HCT116 (cell line): ENCODE measurements around the gene NDUFA7. TPM values are rescaled to one million over a fixed set of nuclear protein-coding genes. Genes with fewer than 3 reads are reported as not detected.
"Not testable (repeated sequence)": the region's sequence is repeated elsewhere in the genome, so short reads cannot be mapped to it uniquely, and the experiment has no call there.

ENCODE experiments used
- ATAC-seq: fragments of 200-7000 bp; cut with Tn5 transposase; 2 replicates; pipeline ENCODE4 v1.9.1; 2020; ENCODE audit warnings: mild to moderate bottlenecking, moderate library complexity
- BruUV-seq: library from RNA; stranded (reverse); fragments of 400-500 nt; replicated peaks from 2 replicates; lab custom pipeline; 2021; lab: Mats Ljungman, UMichigan
- CTCF ChIA-PET: fragments of 300-600 bp; sonication (Branson Sonifier 250); formaldehyde crosslinking; loops from one replicate; lab custom pipeline; 2021; ENCODE audit warnings: antibody characterized with exemption; lab: Charles Lee
- POLR2A ChIA-PET: fragments of 300-600, 350-600 bp; sonication (Branson Sonifier 250); formaldehyde crosslinking; loops from one replicate; lab custom pipeline; 2021; ENCODE audit warnings: antibody characterized with exemption; lab: Charles Lee
- RAD21 ChIA-PET, 2 experiments: fragments of 300-600 bp; sonication (Branson Sonifier 250); formaldehyde crosslinking; loops; one replicate each; lab custom pipeline; 2023; ENCODE audit warnings: low total read pairs in 2 of 2; ENCODE audit not compliant: uncharacterized antibody in 2 of 2, unreplicated experiment in 2 of 2, low non-redundant PET in 1 of 2; lab: Charles Lee
- DNase-seq: peaks from one replicate; pipeline ENCODE4 v3.0.0-alpha.2; 2010; ENCODE audit warnings: low read depth, low spot score
- H2AFZ ChIP-seq: fragments of 200-600 bp; shearing (Covaris generic), sonication (generic); 2 replicates; pipeline ENCODE4 v1.6.1; 2017; ENCODE audit warnings: low read depth, mixed run types, mixed read lengths, antibody characterized with exemption, low read length; ENCODE audit not compliant: poor library complexity, severe bottlenecking
- H3K27ac ChIP-seq: 2 replicates; pipeline ENCODE4 v1.5.1; 2012; ENCODE audit warnings: low read depth, low read length
- H3K27me3 ChIP-seq: fragments of 200-600 bp; sonication (generic); 2 replicates; pipeline ENCODE4 v1.6.1; 2016; ENCODE audit warnings: mixed run types, low read length, mixed read lengths; ENCODE audit not compliant: insufficient read depth
- H3K36me3 ChIP-seq, 2 experiments: fragments of 200-500 bp in 1 of 2; fragments of 200-600 bp in 1 of 2; sonication (Bioruptor generic) in 1 of 2; sonication (generic) in 1 of 2; 2 replicates each; pipeline versions ENCODE4 v1.5.1 to v1.6.1; 2014 to 2016; ENCODE audit warnings: low read length in 2 of 2, inconsistent platforms in 1 of 2, mixed read lengths in 1 of 2, mixed run types in 1 of 2; ENCODE audit not compliant: insufficient read depth in 2 of 2, control insufficient read depth in 1 of 2
- H3K4me1 ChIP-seq, 2 experiments: fragments of 200-600 bp in 1 of 2; sonication (generic) in 1 of 2; 2 replicates each; pipeline versions ENCODE4 v1.5.1 to v1.6.1; 2012 to 2017; ENCODE audit warnings: low read length in 2 of 2, inconsistent platforms in 1 of 2, mild to moderate bottlenecking in 1 of 2, mixed read lengths in 1 of 2, mixed run types in 1 of 2, moderate library complexity in 1 of 2; ENCODE audit not compliant: insufficient read depth in 2 of 2, control insufficient read depth in 1 of 2
- H3K4me2 ChIP-seq: fragments of 200-600 bp; sonication (generic); 2 replicates; pipeline ENCODE4 v1.6.1; 2017; ENCODE audit warnings: mixed run types, low read length, mixed read lengths
- H3K4me3 ChIP-seq, 2 experiments: fragments of 200-600 bp in 1 of 2; sonication (generic) in 1 of 2; replicated peaks in 1 of 2; 2 replicates each; pipeline ENCODE4 v1.5.1; 2011 to 2016; ENCODE audit warnings: low read length in 2 of 2, control low read depth in 1 of 2, low read depth in 1 of 2, mild to moderate bottlenecking in 1 of 2, mixed read lengths in 1 of 2, mixed run types in 1 of 2
- H3K79me2 ChIP-seq: fragments of 200-600 bp; sonication (generic); 2 replicates; pipeline ENCODE4 v1.6.1; 2017; ENCODE audit warnings: mild to moderate bottlenecking, mixed run types, low read length, moderate library complexity, mixed read lengths; ENCODE audit not compliant: insufficient read depth
- H3K9ac ChIP-seq: fragments of 200-600 bp; sonication (generic); 2 replicates; pipeline ENCODE4 v1.6.1; 2016; ENCODE audit warnings: low read length, mixed read lengths
- H3K9me2 ChIP-seq: fragments of 200-600 bp; sonication (generic), shearing (Covaris generic); 2 replicates; pipeline ENCODE4 v1.6.1; 2017; ENCODE audit warnings: mixed run types, mild to moderate bottlenecking, moderate library complexity; ENCODE audit not compliant: insufficient read depth
- H3K9me3 ChIP-seq, 2 experiments: fragments of 200-500 bp in 1 of 2; fragments of 200-600 bp in 1 of 2; sonication (Bioruptor generic) in 1 of 2; sonication (generic) in 1 of 2; 2 replicates each; pipeline ENCODE4 v1.6.1; 2014 to 2017; ENCODE audit warnings: low read length in 2 of 2, mixed read lengths in 2 of 2, inconsistent platforms in 1 of 2, low read depth in 1 of 2, mild to moderate bottlenecking in 1 of 2, mixed run types in 1 of 2, moderate library complexity in 1 of 2; ENCODE audit not compliant: control insufficient read depth in 1 of 2, insufficient read depth in 1 of 2
- H4K20me1 ChIP-seq: fragments of 200-600 bp; sonication (generic), shearing (Covaris generic); 2 replicates; pipeline ENCODE4 v1.6.1; 2017; ENCODE audit warnings: mixed run types, mild to moderate bottlenecking, moderate library complexity; ENCODE audit not compliant: insufficient read depth
- CTCF ChIP-seq, 3 experiments: fragments of 200-600 bp in 1 of 3; sonication (generic) in 1 of 3; IDR thresholded peaks in 2 of 3; conservative IDR thresholded peaks in 1 of 3; 2 replicates each; pipeline ENCODE4 v1.5.1; 2012 to 2017; ENCODE audit warnings: low read depth in 2 of 3, low read length in 2 of 3, antibody characterized with exemption in 1 of 3, borderline replicate concordance in 1 of 3, control low read depth in 1 of 3, mild to moderate bottlenecking in 1 of 3, mixed read lengths in 1 of 3, mixed run types in 1 of 3, moderate library complexity in 1 of 3; ENCODE audit not compliant: insufficient read depth in 1 of 3
- RAD21 ChIP-seq: IDR thresholded peaks from 2 replicates; pipeline ENCODE4 v1.6.1; 2012; ENCODE audit warnings: low read depth, mild to moderate bottlenecking
- intact Hi-C: fragments of 100-400 bp; cut with micrococcal nuclease; formaldehyde crosslinking; loops from 2 replicates; pipeline ENCODE4 v1.10.0; 2022
- total RNA-seq: library from RNA; stranded (reverse); gene quantifications from one replicate; pipeline ENCODE4 v1.2.1, GENCODE V29; 2021; ENCODE audit not compliant: unreplicated experiment
- TF ChIP-seq, protein P1 (sequence below): IDR thresholded peaks from 2 replicates; pipeline ENCODE4 v1.6.1; 2012

NDUFA7 gene
- total RNA-seq, 1 experiment from 2014 or later: 86.9 TPM

GRCh38 chr19:8319807-8320520, 1.2 kb downstream of the NDUFA7 start (continued):
- TF ChIP-seq, protein P1, sequence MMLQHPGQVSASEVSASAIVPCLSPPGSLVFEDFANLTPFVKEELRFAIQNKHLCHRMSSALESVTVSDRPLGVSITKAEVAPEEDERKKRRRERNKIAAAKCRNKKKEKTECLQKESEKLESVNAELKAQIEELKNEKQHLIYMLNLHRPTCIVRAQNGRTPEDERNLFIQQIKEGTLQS: no peak
- TF ChIP-seq, all 23 proteins: peak for 0

GRCh38 chr19:8318835-8319234, 2.3 kb downstream of the NDUFA7 start:
- H3K4me3 ChIP-seq, H2AFZ ChIP-seq, H4K20me1 ChIP-seq, H3K27me3 ChIP-seq, H3K9me3 ChIP-seq, BruUV-seq, H3K9ac ChIP-seq, ATAC-seq, H3K4me2 ChIP-seq, H3K27ac ChIP-seq, DNase-seq, H3K9me2 ChIP-seq, POLR2A ChIA-PET, intact Hi-C loops: not testable (repeated sequence)
- Histone ChIP-seq H3K79me2 (peaks cover 61% of the 10 kb centered on the region), H3K36me3 (peaks cover 21 to 49% of the 10 kb centered on the region in 2 experiments), H3K4me1 (peaks cover 12 to 20% of the 10 kb centered on the region in 2 experiments; a peak in 3 of 4 replicates)
- TF ChIP-seq RAD21 (peak; percentile 32; the same call in 1 of the 2 replicates), CTCF (IDR thresholded peaks at IDR 0.05 in 2 of 3, conservative IDR thresholded peaks at IDR 0.05 in 1 of 3; ENCODE audit: borderline replicate concordance in 1 of 3, insufficient read depth in 1 of 3, low read depth in 2 of 3, low read length in 2 of 3) (0 out of 6 replicates have a peak, but pooled peaks of 1 of the 3 experiments have one; percentile 8)
- ChIA-PET RAD21 (interaction anchor here in 1 of 2 experiments (0.7 kb wide), 1 partner anchor 229 kb away, joined by 4 read pairs; no protein-coding TSS in a partner anchor), CTCF (interaction anchor here (1.1 kb wide), 1 partner anchor 16 kb away, joined by 7 read pairs; no protein-coding TSS in a partner anchor)
